NOMO-1 treated with dmso at 0.1 percent for 144 hours (cell line): ENCODE data around the gene ANKRD55.

ENCODE experiments used
- DNase-seq: peaks from one replicate; lab custom pipeline; 2025; ENCODE audit not compliant: unreplicated experiment; lab: John Stamatoyannopoulos, UW

ANKRD55 gene

DNA sequence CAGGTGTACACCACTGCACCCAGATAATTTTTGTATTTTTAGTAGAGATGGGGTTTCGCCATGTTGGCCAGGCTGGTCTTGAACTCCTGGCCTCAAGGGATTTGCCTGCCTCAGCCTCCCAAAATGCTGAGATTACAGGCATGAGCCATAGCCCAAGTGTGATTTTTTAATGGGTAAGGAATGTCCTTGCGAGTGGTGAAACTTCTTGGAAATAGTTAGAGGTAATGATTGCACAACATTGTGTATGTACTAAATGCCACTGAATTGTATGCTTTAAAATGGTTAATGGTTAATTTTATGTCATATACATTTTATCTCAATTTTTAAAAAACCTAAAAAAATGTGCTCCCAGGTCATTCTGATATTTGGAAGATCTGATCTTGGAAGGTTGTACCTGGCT, 178.5 kb downstream of the ANKRD55 start:
- no peak for DNase-seq

DNA sequence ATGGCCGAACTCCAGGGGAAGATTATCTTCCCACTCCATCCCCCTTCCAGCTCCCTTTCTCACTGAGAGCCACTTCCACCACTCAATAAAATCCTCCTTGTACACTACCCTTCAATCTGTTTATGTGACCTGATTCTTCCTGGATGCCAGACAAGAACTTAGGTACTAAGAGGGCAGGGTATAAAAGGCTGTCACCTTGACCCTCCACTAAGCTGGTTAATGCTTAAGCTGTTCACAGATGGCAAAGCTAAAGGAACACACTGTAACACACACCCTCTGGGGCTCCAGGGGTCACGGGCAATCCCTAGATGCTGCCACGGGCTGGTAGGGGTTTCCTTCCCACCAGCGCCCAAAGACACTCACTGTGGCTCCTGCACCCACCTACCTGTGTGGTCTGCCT, 179.8 kb downstream of the ANKRD55 start:
- no peak for DNase-seq

DNA sequence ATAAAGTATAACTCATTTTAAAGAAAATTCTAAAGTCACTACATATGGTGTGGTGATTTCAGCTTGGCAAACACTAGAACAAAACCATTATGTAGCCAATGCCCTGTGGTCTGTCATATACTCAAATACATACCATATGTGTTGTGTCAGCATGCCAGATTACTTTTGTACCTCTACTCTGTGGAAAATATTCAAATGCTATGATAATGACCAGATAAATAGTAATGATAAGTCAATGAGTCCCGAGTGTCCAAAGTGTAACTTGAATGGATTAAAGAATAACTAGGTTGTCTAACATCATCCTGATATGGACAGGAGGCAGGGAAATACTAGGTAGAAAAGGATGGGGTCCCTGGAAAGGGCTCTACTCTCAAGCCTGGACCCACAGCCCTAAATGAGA, 180.4 kb downstream of the ANKRD55 start:
- no peak for DNase-seq

DNA sequence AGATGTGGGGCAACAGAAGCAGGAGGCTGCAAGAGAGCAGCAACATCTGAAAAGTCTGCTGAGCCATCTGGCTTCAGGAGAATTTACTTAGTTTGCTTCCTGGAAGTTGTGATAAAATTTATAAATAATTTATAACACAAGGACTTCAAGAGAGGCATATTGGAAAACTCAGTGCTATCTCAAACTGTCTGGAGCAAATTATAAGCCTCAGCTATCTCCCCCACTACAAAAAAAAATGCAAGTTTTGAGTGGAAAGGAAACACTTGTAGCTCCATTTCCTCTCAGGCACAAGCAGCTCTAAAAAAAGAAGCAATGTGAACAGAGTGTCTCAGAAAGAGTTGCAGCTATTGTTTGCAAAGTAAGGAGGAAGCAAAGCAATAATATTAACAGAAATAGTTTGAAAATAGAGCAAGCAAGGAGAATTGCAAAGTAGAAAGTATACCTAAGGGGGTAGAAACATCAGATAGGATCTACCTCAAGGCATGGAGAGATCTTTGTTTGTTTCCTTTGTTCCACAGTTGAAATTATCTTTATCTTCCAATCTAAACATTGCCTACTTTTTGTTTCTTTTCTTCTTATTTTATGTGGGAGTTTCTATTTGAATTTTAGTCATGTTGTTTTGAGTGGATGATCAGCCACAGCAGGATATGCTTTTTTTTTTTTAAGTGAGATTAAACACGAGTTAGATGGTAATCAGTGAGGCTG, 182.4 kb downstream of the ANKRD55 start:
- no peak for DNase-seq
